Stimulated activated CD4-positive, alpha-beta T cell treated with anti-CD3 and anti-CD28 coated beads, TNF-alpha, amount 100 ng/mL, for 1 hour (primary cell): Measurements from ENCODE around the gene TDRKH.

ENCODE experiments used
- DNase-seq, 3 donors: peaks; one replicate each; pipeline ENCODE4 v3.0.0-alpha.2; 2020; ENCODE audit warnings: low read depth in 3 of 3, low spot score in 1 of 3

The TDRKH gene

GRCh38 chr1:151825204-151825603, 34.9 kb upstream of the TDRKH start:
- DNase-seq, result no peak

DNA sequence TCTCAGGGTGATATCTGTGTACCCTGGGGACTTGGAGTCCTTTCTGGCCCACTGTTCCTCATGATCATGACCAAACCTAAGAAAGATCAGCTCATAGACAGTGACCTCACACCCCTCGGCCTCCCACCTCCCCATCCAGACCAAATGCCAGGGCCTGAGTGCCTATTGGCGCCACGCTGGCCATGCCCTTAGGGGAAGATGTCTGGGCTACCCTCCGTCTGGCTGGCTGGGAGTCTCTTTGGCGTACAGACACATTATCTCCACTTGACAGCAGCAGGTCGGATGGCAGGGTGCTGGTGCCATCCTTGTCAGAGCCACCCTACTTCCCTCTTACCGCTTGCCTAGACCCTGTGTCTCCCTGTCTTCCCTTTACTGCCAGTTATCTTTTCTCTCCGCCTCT, 32.9 kb upstream of the TDRKH start:
- DNase-seq, result no peak

DNA sequence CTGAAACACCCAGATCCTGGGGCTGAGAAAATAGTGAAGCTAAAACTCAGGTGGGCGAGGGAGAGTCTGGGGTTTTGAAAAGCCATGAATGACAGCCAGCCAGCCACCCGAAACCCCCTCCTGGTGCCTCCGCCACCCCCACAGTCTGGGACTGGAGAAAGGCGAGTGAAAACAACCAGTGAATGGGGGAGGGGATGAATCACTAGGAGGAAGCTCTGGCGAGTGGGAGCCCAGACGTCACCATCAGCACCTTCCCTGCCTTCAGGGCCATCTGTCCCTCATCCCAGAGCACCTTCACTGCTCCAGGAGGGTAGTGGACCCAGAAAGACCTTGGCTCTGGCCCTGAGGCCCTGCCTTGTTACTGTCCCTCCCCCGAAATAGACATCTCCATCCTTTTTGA, 32.1 kb upstream of the TDRKH start:
- DNase-seq, result peak in 1 of 3 donors; percentile 39

GRCh38 chr1:151820940-151821339, 30.6 kb upstream of the TDRKH start:
- DNase-seq, result no peak

DNA sequence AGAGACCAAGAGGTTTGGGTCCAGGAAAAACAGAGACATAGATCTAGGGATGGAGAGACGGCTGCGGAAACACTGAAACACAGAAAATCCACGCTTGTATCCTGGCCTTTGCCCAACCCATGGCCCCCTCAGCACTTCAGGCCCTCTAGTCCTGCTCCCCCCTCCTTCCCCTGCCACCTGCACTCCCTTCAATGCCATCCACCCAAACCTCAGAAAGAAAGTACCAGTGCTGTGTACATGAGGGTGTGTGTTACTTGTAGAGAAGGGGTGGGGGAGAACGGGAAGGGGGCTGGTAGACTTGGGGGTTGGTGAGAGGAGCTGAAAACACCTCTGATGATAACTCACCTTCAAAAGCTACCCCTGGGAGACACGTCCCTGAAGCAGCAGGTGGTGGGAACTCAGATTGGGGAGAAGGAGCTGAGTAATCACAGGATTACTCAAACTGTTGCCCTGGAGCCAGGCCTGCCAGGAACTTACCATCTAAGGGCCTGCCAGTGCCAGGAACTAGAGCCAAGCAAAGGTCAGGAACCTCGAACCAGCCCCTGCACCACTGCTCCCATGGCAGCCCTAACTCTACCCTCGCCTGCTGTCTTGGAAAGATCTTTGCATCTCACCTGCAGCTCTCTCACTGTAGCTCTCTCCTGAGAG, 29.8 kb upstream of the TDRKH start:
- DNase-seq, result no peak

- no peak for DNase-seq
Measured at GRCh38 chr1:151819227-151819835, 29.0 kb upstream of the TDRKH start.

- DNase-seq, result no peak
Measured at GRCh38 chr1:151817353-151817730, 27.0 kb upstream of the TDRKH start.

DNA sequence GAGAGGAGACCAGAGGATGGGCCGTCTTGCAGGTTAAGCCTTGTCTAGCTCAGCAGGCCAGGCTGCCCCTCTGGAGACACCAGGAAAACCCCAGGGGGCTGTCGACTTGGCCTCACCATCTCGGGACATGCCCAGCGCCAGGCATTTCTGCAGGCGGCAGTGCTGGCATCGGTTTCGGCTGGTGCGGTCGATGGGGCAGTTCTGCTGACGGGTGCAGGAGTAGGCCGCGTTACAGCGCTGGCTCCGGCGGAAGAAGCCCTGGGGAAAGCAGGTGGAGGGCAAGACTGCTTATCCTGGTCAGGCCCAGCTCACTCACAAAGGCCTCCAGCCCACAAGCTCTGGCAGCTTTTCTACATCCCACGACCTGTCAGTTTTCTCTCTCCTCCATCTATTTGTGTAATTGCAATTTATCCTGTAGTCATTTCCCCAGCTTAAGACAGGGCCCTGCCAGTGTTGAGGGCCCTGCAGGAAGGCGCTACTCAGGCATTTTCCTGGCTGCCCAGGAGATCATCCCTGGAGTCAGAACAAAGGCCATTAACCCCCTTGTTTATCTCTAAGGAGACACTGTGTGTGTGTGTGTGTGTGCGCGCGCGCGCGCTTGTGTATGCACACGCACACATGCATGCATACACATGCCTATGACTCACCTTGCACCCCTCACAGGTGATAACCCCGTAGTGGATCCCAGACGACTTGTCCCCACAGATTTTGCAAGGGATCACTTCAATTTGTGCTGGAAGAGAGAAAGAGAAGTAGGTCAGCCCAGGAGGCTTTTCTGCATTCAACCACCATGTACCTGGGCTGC, 26.4 kb upstream of the TDRKH start:
- DNase-seq, result no peak

GRCh38 chr1:151815716-151816327, 25.5 kb upstream of the TDRKH start:
- no peak for DNase-seq

DNA sequence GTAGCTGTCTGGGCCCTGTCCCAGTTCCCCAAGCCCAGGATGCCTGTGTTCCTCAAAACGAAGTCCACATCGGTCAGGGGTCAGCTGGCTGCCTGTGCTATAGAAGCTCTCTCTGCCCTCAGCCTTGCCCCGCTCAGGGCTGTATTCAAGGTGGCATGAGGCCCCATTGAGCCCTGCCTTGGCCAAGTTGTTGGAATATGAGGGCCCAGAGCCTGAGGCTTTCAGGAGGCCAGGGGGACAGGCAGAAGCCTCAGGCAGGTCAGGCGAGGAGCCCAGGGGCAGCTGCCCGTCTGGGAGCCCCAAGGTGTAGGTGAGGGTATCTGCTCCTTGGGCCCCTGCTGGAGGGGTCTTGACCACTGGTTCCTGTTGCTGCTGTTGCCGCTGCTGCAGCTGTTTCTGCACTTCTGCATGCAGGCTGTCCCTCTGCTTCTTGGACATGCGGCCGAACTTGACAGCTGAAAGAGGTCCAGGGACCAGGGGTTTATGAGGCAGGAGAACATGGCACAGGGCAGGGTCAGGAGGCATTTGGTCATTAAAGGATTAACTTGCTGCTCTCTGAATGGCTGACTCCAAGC, 24.8 kb upstream of the TDRKH start:
- no peak for DNase-seq

- no peak for DNase-seq
Measured at GRCh38 chr1:151814426-151814825, 24.1 kb upstream of the TDRKH start.

DNA sequence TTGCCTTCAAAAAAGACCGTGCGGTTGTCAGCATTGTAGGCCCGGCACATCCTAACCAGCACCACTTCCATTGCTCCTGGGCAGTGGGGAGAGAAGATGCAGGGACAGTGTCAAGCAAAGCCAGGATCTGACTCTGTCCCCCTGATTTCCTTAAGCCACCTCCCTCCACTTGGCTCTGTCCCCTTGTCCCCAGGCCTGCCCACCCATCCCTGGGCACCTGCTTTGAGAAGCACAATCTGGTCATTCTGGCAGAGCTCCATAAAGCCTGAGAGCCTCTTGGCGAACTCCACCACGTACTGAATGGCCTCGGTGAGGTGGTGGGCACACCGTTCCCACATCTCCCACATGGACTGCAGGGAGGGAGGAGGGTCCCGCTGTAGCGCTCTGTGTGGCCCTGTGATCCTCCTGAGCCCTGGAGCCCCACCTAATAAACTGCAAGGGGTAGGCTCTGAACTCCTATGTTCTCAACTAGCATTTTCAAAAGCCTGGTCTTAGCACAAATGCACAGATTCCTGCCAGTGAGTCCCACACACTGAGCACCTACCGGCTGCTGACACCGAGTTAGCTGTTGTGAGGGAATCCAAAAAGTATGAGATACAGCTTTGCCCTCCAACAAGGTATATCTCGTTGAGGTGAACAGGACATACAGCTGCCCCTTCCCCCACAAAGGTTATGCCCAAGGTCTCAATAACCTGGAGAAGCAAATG, 23.1 kb upstream of the TDRKH start:
- DNase-seq, result no peak

DNA sequence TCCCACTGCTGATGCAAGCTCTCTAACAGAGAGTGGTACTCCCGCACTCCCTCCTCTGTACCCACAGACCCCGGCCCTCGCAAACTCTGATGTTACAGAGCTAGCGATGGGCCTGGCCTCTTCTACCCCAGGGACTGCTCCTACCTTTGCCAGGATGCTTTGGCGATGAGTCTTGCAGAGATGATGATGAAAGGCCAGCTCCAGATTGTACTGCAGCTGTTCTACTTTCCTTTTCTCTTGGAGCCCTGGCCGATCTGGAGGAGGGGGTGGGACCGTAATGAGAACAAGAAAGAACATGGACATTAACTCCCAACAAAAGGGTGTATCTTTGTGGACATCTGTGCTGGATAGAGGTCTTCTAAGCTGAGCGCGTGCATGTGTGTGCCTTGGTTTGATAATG, 20.9 kb upstream of the TDRKH start:
- DNase-seq, result no peak

GRCh38 chr1:151809985-151810556, 19.8 kb upstream of the TDRKH start:
- DNase-seq, result no peak

DNA sequence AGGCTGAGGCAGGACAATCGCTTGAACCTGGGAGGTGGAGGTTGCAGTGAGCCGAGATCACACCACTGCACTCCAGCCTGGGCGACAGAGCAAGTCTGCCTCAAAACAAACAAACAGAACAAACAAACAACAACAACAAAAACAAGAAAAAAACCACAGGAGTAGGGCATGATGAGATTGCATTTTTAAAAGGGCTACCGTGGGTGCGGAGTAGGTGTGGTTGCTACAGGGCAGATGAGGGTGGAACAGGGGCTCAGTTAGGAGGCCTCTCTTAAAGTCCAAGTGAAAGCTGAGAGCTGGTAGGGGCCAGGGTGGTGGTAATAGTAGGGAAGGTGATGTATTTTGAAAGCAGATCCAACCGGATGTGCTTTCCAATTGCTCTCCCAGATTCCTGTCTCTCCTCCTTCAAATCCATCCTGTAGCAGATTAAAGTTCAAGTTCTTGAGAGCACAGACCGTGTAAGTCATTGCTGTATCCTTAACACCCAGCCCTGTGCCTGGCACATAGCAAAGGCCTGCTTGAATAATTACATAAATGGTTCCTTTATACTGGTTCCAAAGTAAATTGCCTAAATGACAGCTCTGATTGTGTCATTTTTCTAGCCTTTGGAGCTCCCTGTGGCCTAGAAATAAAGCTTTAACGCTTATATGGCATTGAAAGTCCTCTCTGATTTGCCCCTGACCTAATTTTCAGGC, 19.1 kb upstream of the TDRKH start:
- DNase-seq, result no peak

GRCh38 chr1:151807766-151808165, 17.5 kb upstream of the TDRKH start:
- DNase-seq, result no peak

- no peak for DNase-seq
Measured at GRCh38 chr1:151807131-151807530, 16.8 kb upstream of the TDRKH start.

DNA sequence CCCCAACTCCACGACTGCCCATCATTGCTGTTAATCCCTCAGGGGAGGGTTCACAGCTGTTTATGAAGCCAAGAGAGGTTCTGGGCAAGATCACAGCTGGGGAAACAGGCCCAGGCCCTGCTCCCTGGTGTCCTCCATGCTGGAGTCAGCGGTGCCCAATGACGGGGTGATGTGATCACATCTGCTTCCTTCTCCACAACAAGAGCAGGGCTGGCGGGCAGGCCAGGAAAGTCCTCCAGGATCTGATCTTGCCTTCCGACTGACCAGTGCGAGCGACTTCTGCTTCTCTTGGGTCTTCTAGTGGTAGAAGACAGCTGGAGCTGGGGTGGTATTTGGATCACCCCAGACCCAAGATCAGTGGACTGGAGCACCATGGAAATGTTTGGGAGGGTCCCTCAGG, 15.9 kb upstream of the TDRKH start:
- DNase-seq, result no peak

DNA sequence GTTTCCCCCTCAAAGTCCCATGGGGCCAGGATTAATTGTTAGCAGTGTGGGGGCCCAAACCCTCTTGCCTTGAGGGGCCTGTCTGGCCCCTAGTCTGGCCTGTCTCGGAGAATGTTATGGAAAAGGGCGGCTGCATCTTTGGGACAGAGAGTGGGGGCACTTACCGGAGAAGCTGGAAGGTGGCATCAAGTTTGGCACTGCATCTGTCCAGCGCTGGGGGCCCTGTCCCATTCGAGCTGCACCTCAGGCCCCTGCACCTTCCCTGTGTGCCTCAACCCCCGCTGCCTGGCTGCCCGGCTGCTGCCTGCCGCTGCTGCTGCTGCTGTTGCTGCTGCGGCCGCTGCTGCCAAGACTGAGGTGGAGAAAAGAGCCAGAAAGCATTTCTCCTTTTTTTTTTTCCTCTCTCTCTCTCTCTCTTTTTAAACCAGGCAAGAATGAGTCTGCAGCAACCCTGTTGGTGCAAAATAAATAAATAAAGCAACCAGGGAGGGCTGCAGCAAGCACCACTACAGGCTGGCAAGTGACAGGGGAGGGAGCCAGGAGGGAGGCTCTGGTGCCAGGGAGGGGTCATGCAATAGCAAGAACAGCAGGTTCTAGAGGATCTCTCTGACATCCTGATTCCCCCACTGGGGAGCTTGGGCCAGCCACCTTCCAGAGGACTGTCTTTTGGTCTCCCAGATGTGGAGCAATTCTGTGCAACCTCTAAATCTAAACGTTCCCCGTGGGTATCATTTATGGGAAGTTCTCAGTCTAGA, 14.9 kb upstream of the TDRKH start, which contains the start of gene LINGO4:
Gene LINGO4 (minus strand): TSS at position 354 of the 755 bp plus-strand sequence. CDS start 2,715 bp downstream, outside the sequence.
- no peak for DNase-seq
